Natural killer cell treated with Interleukin-12 subunit alpha and Interleukin-12 subunit beta and Interleukin-15 and Interleukin-18, amount 100 ng/mL, for 72 hours (primary cell): ENCODE measurements around the gene GPD1. TPM values are rescaled to one million over a fixed set of nuclear protein-coding genes. Genes with fewer than 3 reads are reported as not detected.
"Not testable (repeated sequence)": the region's sequence is repeated elsewhere in the genome, so short reads cannot be mapped to it uniquely, and the experiment has no call there.

Source experiments
- ATAC-seq, 2 donors: fragments of 150-1000 bp; cut with Tn5 transposase in 1 of 2; sonication (Bioruptor Pico), chemical (Tn5 transposase) in 1 of 2; 2 replicates each; pipeline ENCODE4 v1.10.0; 2021
- DNase-seq: peaks from one replicate; pipeline ENCODE4 v3.0.0; 2022; ENCODE audit warnings: low spot score
- H3K27ac Mint-ChIP-seq, 2 donors: 1 replicate in 1 of 2; 2 replicates in 1 of 2; pipeline ENCODE4 v1.8.0; 2022; ENCODE audit warnings: mixed read lengths in 2 of 2, mild to moderate bottlenecking in 1 of 2, moderate library complexity in 1 of 2
- H3K27me3 Mint-ChIP-seq, 2 donors: 1 replicate in 1 of 2; 2 replicates in 1 of 2; pipeline ENCODE4 v1.8.0; 2022; ENCODE audit warnings: mixed read lengths in 2 of 2
- H3K36me3 Mint-ChIP-seq: one replicate; pipeline ENCODE4 v1.8.0; 2022; ENCODE audit warnings: mixed read lengths
- H3K4me1 Mint-ChIP-seq, 2 donors: 1 replicate in 1 of 2; 2 replicates in 1 of 2; pipeline ENCODE4 v1.8.0; 2022; ENCODE audit warnings: low read depth in 2 of 2, mixed read lengths in 2 of 2, mild to moderate bottlenecking in 1 of 2
- H3K4me3 Mint-ChIP-seq: one replicate; pipeline ENCODE4 v1.8.0; 2022; ENCODE audit warnings: mixed read lengths
- H3K9me3 Mint-ChIP-seq: 2 replicates; pipeline ENCODE4 v1.8.0; 2022; ENCODE audit warnings: mixed read lengths
- total RNA-seq, 2 donors: library from RNA; stranded (reverse); gene quantifications; one replicate each; pipeline ENCODE4 v1.2.3, GENCODE V29; 2022

The GPD1 gene
- total RNA-seq, 2 donors from 2014 or later: 0.36 TPM

DNA sequence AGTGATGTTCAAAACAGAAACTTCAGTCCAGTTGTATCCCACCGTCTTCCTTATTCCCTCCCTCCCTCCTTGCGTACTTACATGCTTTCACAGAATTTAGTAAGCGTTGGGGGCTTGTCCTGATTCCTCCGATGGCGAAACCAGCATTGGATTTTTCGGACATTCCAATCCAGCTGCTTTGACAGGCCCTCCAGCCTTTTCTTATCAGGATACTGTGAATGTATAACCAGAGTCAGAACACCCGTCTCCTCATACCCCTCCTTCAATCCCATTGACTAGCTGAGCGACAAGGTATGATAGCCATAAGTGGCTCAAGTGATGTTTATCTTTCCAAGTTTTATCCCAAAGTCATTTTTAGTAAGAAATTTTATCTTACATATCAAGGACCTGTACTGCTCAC is 39.2 kb downstream of the GPD1 start:
- H3K4me3 Mint-ChIP-seq: no peak overlapping the region
- DNase-seq: no peak

GRCh38 chr12:50145439-50145838 is 41.6 kb downstream of the GPD1 start:
- H3K27ac Mint-ChIP-seq: no peak overlapping the region
- H3K36me3 Mint-ChIP-seq: peaks cover 4% of the 10 kb centered on the region
- no peak for DNase-seq
- H3K9me3 Mint-ChIP-seq: no peaks in the 10 kb centered on the region
- ATAC-seq: no peak
- H3K4me1 Mint-ChIP-seq: peaks cover 3 to 4% of the 10 kb centered on the region in 2 donors
- H3K27me3 Mint-ChIP-seq: no peaks in the 10 kb centered on the region
- H3K4me3 Mint-ChIP-seq: no peak overlapping the region

More for the DNA sequence above, 39.2 kb downstream of the GPD1 start:
- H3K9me3 Mint-ChIP-seq: no peaks in the 10 kb centered on the region
- H3K27ac Mint-ChIP-seq: no peak overlapping the region
- no peaks in the 10 kb centered on the region for H3K4me1 Mint-ChIP-seq
- H3K27me3 Mint-ChIP-seq: no peaks in the 10 kb centered on the region
- ATAC-seq: no peak
- H3K36me3 Mint-ChIP-seq: peaks cover 4% of the 10 kb centered on the region

GRCh38 chr12:50147281-50147680 is 43.5 kb downstream of the GPD1 start:
- Mint-ChIP-seq H3K9me3 (no peaks in the 10 kb centered on the region), H3K27ac (no peak overlapping the region), H3K36me3 (no peaks in the 10 kb centered on the region), H3K4me1 (peaks cover 12 to 13% of the 10 kb centered on the region in 2 donors), H3K4me3 (no peak overlapping the region), H3K27me3 (no peaks in the 10 kb centered on the region)
- ATAC-seq: no peak
- DNase-seq: no peak

GRCh38 chr12:50148011-50148410 is 44.2 kb downstream of the GPD1 start:
- not testable (repeated sequence) for H3K27me3 Mint-ChIP-seq, H3K4me3 Mint-ChIP-seq, H3K27ac Mint-ChIP-seq, DNase-seq, ATAC-seq, H3K9me3 Mint-ChIP-seq, H3K36me3 Mint-ChIP-seq
- peaks cover 12 to 13% of the 10 kb centered on the region in 2 donors for H3K4me1 Mint-ChIP-seq

GRCh38 chr12:50149311-50149710 is 45.5 kb downstream of the GPD1 start:
- H3K4me3 Mint-ChIP-seq: no peak overlapping the region
- ATAC-seq: peak in 1 of 2 donors; percentile 44
- H3K9me3 Mint-ChIP-seq: no peaks in the 10 kb centered on the region
- no peak for DNase-seq
- no peak overlapping the region for H3K27ac Mint-ChIP-seq
- H3K36me3 Mint-ChIP-seq: no peaks in the 10 kb centered on the region
- H3K27me3 Mint-ChIP-seq: no peaks in the 10 kb centered on the region
- peaks cover 12 to 13% of the 10 kb centered on the region in 2 donors for H3K4me1 Mint-ChIP-seq

GRCh38 chr12:50151047-50151687 is 47.4 kb downstream of the GPD1 start:
- H3K4me3 Mint-ChIP-seq: no peak overlapping the region
- no peaks in the 10 kb centered on the region for H3K9me3 Mint-ChIP-seq
- no peak overlapping the region for H3K27ac Mint-ChIP-seq
- DNase-seq (no peak), ATAC-seq (no peak)
- H3K4me1 Mint-ChIP-seq: peaks cover 12 to 13% of the 10 kb centered on the region in 2 donors
- H3K27me3 Mint-ChIP-seq: no peaks in the 10 kb centered on the region
- H3K36me3 Mint-ChIP-seq: no peaks in the 10 kb centered on the region

GRCh38 chr12:50154947-50155346 is 51.1 kb downstream of the GPD1 start:
- H3K4me1 Mint-ChIP-seq: peaks cover 21 to 27% of the 10 kb centered on the region in 2 donors
- not testable (repeated sequence) for H3K4me3 Mint-ChIP-seq, H3K36me3 Mint-ChIP-seq, DNase-seq, H3K27me3 Mint-ChIP-seq, H3K9me3 Mint-ChIP-seq, ATAC-seq, H3K27ac Mint-ChIP-seq

DNA sequence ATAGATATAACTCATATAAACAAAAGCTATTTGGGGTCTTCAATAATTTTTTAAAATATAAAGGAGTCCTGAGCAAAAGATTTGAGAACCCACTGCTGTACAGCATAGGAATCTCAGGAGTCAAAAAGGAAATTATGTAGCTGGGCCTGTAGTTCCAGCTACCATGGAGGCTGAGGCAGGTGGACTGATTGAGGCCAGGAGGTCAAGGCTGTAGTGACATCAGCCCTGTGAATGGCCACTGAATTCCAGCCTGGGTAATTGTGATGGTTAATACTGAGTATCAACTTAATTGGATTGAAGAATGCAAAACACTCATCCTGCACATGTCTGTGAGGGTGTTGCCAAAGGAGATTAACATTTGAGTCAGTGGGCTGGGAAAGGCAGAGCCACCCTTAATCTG is 52.8 kb downstream of the GPD1 start:
- Mint-ChIP-seq H3K4me3 (no peak overlapping the region), H3K27me3 (no peaks in the 10 kb centered on the region), H3K36me3 (peaks cover 9% of the 10 kb centered on the region), H3K9me3 (no peaks in the 10 kb centered on the region), H3K4me1 (peaks cover 13 to 17% of the 10 kb centered on the region in 2 donors), H3K27ac (no peak overlapping the region)
- ATAC-seq: no peak
- DNase-seq: no peak

- Mint-ChIP-seq H3K4me1 (peaks cover 13 to 17% of the 10 kb centered on the region in 2 donors), H3K27me3 (no peaks in the 10 kb centered on the region), H3K36me3 (peaks cover 9% of the 10 kb centered on the region), H3K9me3 (no peaks in the 10 kb centered on the region), H3K4me3 (no peak overlapping the region), H3K27ac (no peak overlapping the region)
- no peak for ATAC-seq
- no peak for DNase-seq
These were observed 53.5 kb downstream of the GPD1 start for GRCh38 chr12:50157259-50157658.

GRCh38 chr12:50160643-50161042 is 56.8 kb downstream of the GPD1 start:
- no peak overlapping the region for H3K27ac Mint-ChIP-seq
- ATAC-seq (no peak), DNase-seq (no peak)
- no peaks in the 10 kb centered on the region for H3K27me3 Mint-ChIP-seq
- H3K36me3 Mint-ChIP-seq: peaks cover 9% of the 10 kb centered on the region
- no peaks in the 10 kb centered on the region for H3K9me3 Mint-ChIP-seq
- peaks cover 20 to 27% of the 10 kb centered on the region in 2 donors for H3K4me1 Mint-ChIP-seq
- H3K4me3 Mint-ChIP-seq: no peak overlapping the region

Other genes starting within 250 kb of the GPD1 start
- gene FAIM2, start 200.1 kb upstream of the GPD1 start, total RNA-seq: under 1 TPM in 1 of 2 donors, not detected in 1; 0.50 TPM
- gene AQP2, start 153.3 kb upstream of the GPD1 start, total RNA-seq: not detected
- not detected for gene AQP5, start 142.1 kb upstream of the GPD1 start, total RNA-seq
- not detected for gene AQP6, start 131.1 kb upstream of the GPD1 start, total RNA-seq
- 100 to 1,000 TPM in 1 of 2 donors, 10 to 100 TPM in 1; 72.2 to 107 TPM for gene RACGAP1, start 78.5 kb upstream of the GPD1 start, total RNA-seq
- gene ASIC1, start 46.4 kb upstream of the GPD1 start, total RNA-seq: under 1 TPM in 1 of 2 donors, not detected in 1; 0.17 TPM
- gene SMARCD1, start 18.7 kb upstream of the GPD1 start, total RNA-seq: 100 to 1,000 TPM in 1 of 2 donors, 10 to 100 TPM in 1; 69.5 to 112 TPM
- 10 to 100 TPM; 39.9 to 51.2 TPM for gene COX14, start 8.2 kb downstream of the GPD1 start, total RNA-seq
- gene CERS5, start 63.4 kb downstream of the GPD1 start, total RNA-seq: 100 to 1,000 TPM in 1 of 2 donors, 10 to 100 TPM in 1; 72.1 to 115 TPM
- gene LIMA1, start 179.5 kb downstream of the GPD1 start, total RNA-seq: 10 to 100 TPM; 15.3 to 41.3 TPM